Nephron (organoid): ENCODE data around the gene LNPEP.

Experiments used
- H3K27ac Mint-ChIP-seq, 3 experiments: 2 replicates each; pipeline ENCODE4 v1.8.0; 2020; ENCODE audit warnings: mixed read lengths in 3 of 3, mild to moderate bottlenecking in 2 of 3, moderate library complexity in 1 of 3
- H3K27me3 Mint-ChIP-seq: 2 replicates; pipeline ENCODE4 v1.8.0; 2021; ENCODE audit warnings: low read depth, mild to moderate bottlenecking, moderate library complexity, mixed read lengths
- H3K36me3 Mint-ChIP-seq: 2 replicates; pipeline ENCODE4 v1.8.0; 2020; ENCODE audit warnings: low read depth, mixed read lengths
- H3K4me1 Mint-ChIP-seq: 2 replicates; pipeline ENCODE4 v1.8.0; 2020; ENCODE audit warnings: mixed read lengths
- H3K4me3 Mint-ChIP-seq, 3 experiments: 2 replicates each; pipeline ENCODE4 v1.8.0; 2020; ENCODE audit warnings: mild to moderate bottlenecking in 3 of 3, mixed read lengths in 3 of 3, moderate library complexity in 2 of 3
- H3K9me3 Mint-ChIP-seq: 2 replicates; pipeline ENCODE4 v1.8.0; 2020; ENCODE audit warnings: mixed read lengths
- TF ChIP-seq, protein P1 (sequence below), 3 experiments: fragments of 200-600 bp; sonication (generic); IDR thresholded peaks; one replicate each; pipeline ENCODE4 v1.5.0; 2021; ENCODE audit warnings: antibody characterized with exemption in 3 of 3; ENCODE audit not compliant: unreplicated experiment in 3 of 3

LNPEP gene

DNA sequence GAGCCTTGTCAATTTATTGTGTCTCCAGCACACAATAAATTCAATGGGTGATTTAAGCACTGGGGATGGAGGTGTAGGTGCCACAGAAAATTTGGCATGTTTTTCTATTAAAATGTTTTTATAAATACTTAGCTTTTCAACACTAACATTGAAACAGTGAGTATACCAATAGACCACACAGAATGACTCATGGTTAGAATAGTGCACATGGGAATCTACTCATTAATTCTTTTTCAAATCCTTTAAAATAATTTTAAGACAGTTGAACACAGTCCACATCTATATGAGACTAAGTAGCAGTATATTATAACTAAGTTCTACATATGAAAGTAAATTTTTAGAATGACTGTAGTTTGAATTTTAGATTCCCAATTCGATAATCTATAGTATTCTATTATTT is 67.1 kb downstream of the LNPEP start:
- H3K4me3 Mint-ChIP-seq: no peak overlapping the region
- H3K27ac Mint-ChIP-seq: no peak overlapping the region
- H3K4me1 Mint-ChIP-seq: no peaks in the 10 kb centered on the region
- no peaks in the 10 kb centered on the region for H3K27me3 Mint-ChIP-seq
- TF ChIP-seq, protein P1, sequence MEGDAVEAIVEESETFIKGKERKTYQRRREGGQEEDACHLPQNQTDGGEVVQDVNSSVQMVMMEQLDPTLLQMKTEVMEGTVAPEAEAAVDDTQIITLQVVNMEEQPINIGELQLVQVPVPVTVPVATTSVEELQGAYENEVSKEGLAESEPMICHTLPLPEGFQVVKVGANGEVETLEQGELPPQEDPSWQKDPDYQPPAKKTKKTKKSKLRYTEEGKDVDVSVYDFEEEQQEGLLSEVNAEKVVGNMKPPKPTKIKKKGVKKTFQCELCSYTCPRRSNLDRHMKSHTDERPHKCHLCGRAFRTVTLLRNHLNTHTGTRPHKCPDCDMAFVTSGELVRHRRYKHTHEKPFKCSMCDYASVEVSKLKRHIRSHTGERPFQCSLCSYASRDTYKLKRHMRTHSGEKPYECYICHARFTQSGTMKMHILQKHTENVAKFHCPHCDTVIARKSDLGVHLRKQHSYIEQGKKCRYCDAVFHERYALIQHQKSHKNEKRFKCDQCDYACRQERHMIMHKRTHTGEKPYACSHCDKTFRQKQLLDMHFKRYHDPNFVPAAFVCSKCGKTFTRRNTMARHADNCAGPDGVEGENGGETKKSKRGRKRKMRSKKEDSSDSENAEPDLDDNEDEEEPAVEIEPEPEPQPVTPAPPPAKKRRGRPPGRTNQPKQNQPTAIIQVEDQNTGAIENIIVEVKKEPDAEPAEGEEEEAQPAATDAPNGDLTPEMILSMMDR (IDR thresholded peaks at IDR 0.05; ENCODE audit: unreplicated experiment in 3 of 3): no peak
- peaks cover 24% of the 10 kb centered on the region for H3K36me3 Mint-ChIP-seq
- H3K9me3 Mint-ChIP-seq: no peaks in the 10 kb centered on the region

DNA sequence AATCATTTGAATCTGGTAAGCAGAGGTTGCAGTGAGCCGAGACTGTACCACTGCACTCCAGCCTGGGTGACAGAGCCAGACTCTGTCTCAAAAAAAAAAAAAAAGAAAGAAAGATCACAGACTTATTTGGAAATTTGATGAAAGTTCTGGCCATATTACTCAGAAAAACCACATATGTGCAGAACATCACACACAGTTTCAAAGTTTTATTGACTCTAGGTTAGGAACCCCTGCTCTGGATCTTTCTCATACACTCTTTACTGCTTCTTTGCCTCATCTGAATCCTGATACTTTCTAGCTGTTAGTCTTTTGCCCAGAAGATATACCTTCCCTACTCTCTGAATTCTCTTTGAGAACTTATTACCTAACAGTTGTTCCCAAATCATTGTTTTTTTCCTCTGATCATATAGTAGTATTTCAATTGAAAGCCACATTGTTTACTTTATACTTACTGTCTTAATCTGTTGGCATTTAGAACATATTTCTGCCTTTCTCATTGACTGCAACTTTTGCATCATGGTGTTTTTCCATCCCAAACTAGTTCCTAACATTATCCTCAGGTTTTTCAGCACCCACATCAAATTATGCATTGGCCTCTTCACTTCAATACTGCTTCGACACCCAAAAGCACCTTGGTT is 68.7 kb downstream of the LNPEP start:
- TF ChIP-seq, protein P1 (IDR thresholded peaks at IDR 0.05; ENCODE audit: unreplicated experiment in 3 of 3): no peak
- Mint-ChIP-seq H3K27me3 (no peaks in the 10 kb centered on the region), H3K4me3 (no peak overlapping the region), H3K9me3 (no peaks in the 10 kb centered on the region), H3K36me3 (peaks cover 20% of the 10 kb centered on the region), H3K4me1 (peaks cover 5% of the 10 kb centered on the region), H3K27ac (no peak overlapping the region)

DNA sequence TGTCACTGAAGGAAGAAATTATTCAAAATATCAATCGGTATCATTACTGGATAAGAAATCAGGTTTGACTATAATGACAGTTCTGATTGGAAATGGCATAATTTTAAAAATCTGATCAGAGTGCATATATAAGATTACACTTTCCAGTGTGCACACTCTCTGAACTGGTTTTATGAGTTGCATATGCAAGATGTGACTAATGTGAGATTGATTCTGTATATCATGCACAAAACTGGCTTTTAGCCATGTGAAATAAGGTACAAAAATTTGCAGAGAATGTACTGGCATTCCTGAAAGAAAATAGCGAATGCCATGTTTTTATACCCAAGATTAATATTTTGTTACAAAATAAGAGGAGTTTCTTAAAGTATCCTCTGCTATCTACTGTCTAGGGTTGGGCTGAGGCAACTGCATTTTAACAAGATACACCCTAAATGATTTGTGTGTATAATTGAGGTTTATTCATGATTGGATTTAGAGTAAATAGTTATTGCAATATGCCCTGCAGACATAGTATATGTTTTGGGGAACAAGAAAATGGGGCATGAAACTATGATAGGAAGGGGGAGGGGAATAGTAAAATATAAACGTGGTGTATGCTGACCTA is 70.7 kb downstream of the LNPEP start:
- Mint-ChIP-seq H3K27ac (no peak overlapping the region), H3K4me1 (peaks cover 9% of the 10 kb centered on the region), H3K9me3 (no peaks in the 10 kb centered on the region), H3K27me3 (no peaks in the 10 kb centered on the region), H3K4me3 (no peak overlapping the region), H3K36me3 (peaks cover 20% of the 10 kb centered on the region)
- TF ChIP-seq, protein P1 (IDR thresholded peaks at IDR 0.05; ENCODE audit: unreplicated experiment in 3 of 3): no peak

DNA sequence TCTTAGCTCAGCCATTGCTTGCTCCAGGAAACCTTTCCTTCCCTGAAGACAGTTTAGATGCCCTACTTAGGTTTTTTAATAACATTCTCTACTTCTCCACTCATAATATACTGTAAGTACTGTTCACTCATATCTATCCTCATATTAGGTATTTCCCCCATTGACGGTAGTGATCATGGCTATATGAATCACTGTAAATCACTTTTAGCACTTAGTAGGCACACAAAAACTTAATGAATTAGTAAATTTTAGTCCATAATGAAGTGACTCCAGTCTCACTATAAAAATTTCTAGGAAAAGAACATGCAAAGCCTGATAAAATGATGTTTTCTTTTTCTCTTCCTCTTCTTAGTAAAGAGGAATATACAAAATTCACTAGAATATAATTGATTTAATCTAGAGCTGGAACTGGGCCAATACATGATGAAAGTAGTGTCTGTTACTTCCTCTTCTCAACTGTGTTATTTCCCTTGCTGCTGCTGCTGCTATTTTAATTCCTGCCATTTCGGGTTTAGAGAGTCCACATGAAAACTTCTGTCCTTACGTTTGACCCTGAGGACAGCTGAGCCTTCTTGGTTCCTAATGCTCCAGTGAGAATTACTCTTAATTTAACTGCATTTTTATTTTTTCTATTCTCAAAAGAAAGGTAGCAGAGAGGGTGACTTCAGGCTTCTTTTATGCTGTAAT is 73.5 kb downstream of the LNPEP start:
- Mint-ChIP-seq H3K9me3 (no peaks in the 10 kb centered on the region), H3K4me1 (peaks cover 9% of the 10 kb centered on the region), H3K36me3 (peaks cover 28% of the 10 kb centered on the region), H3K4me3 (no peak overlapping the region), H3K27ac (no peak overlapping the region), H3K27me3 (no peaks in the 10 kb centered on the region)
- TF ChIP-seq, protein P1 (IDR thresholded peaks at IDR 0.05; ENCODE audit: unreplicated experiment in 3 of 3): no peak

DNA sequence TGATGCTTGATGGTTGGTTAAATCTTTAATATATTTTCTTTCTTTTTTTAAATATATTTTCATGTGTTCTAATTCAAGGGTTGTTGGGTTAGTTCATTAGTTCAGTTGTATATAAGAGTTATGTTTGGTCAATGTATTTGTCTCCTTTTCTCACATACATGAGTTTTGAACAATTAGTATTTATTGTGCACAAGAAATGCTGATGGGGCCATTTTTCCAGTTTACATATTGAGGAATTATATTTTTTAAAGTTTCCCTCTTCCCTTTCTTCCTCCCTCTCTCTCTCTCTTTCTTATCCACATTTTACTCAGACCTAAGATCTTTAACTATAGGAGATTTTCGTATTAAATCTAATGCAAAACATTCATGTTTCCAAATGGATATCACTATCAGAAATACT is 74.0 kb downstream of the LNPEP start:
- Mint-ChIP-seq H3K27ac (no peak overlapping the region), H3K4me3 (no peak overlapping the region), H3K27me3 (no peaks in the 10 kb centered on the region), H3K9me3 (no peaks in the 10 kb centered on the region), H3K36me3 (peaks cover 27% of the 10 kb centered on the region), H3K4me1 (peaks cover 9% of the 10 kb centered on the region)
- TF ChIP-seq, protein P1 (IDR thresholded peaks at IDR 0.05; ENCODE audit: unreplicated experiment in 3 of 3): no peak
